GM21619 (cell line): ENCODE data around the gene NRXN3.
"Not testable (repeated sequence)": the region's sequence is repeated elsewhere in the genome, so short reads cannot be mapped to it uniquely, and the experiment has no call there.

Source experiments
- ATAC-seq: cut with Tn5 transposase; IDR thresholded peaks from one replicate; pipeline ENCODE4 v1.9.1; 2021; ENCODE audit not compliant: unreplicated experiment

The NRXN3 gene

DNA sequence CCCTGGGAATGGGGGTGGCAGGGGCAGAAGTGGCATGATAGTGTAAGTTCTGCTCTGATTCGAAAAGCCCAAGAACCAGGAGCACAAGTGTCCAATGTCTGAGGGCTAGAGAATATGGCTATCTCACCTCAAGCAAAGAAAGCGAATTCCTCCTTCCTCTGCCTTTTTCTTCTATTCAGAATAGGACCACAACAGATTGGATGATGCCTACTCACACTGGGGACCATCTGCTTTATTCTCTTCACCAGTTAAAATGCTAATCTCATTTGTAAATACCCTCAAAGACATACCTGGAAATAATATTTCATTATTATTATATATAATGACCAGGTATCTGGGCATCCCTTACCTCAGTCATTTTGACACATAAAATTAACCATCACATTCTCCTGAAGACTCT lies 808.7 kb downstream of the NRXN3 start:
- ATAC-seq: no peak

DNA sequence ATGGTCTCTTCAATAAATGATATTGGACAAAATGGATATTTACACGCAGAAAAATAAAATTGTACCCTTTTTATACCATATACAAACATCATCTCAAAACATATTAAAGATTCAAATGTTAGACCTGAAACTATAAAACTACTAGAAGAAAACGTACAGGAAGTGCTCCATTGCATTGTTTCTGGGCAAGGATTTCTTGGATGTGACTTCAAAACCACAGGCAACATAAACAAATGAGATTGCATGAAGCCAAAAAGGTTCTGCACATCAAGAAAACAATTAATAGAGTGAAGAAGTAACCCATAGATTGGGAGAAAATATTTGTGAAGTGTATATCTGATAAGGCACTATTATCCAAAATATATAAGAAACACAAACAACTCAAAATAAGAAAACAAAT lies 812.4 kb downstream of the NRXN3 start:
- no peak for ATAC-seq

DNA sequence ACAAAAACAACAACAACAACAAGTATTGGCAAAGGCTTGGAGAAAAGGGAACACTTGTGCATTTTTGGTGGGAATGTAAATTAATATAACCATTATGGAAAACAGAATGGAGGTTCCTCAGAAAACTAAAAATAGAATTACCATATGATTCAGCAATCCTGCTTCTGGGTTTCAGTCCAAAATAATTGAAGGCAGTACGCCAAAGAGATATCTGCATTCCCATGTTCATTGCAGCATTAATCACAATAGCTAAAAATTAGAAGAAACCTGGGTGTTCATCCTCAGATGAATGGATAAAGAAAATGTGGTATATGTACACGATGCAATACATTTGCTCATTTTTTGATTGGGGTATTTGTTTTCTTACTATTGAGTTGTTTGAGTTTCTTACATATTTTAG lies 813.0 kb downstream of the NRXN3 start:
- ATAC-seq: no peak

DNA sequence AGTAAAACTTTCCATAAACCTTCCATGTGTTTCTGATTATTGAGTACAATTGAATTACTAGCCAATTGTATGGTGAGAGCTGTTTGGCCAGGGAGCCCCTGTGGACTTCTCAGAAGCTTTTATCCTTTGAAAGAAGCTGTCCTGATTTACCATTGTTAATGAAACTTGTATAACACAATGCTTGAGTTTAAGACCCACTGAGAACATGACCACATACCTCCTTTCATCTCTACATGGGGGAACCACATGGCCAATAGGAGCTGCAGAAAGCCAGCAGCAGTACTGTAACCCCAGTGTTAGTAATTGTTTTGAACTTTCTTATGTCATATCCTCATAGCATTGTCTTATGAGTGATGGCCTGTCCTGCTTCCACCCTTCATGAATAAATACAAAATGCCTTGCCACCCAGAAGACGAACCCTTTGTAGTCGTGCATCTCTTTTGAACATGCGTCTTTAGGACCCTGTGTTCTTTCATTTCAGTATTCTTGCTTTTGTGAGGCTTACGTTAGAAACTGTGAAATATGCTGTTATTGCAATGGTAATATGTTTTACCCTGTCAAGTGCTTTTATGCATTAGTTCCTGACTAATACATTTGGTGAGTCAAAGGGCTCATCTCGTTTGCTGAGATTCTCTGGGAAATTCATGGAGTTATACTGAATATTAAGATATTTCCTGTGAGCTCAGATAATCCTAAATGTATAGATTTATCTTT lies 815.7 kb downstream of the NRXN3 start:
- ATAC-seq: no peak

DNA sequence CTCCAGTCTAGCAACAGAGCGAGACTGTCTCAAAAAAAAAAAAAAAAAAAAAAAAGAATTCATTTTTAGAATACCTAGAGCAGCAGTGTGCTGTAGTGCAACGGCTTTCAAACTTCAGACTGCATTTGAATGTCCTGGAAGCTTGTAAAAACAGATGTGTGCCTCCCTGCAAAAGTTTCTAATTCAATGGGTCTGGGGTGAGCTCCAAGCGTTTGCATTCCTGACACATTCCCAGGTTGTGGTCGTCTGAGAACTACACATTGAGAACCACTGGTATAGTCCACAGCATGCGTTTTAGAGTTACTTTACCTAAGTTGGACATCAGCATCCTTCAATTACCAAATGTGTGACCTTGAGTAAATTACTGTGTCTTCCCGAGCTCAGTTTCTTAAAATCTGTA lies 816.8 kb downstream of the NRXN3 start:
- ATAC-seq: no peak

DNA sequence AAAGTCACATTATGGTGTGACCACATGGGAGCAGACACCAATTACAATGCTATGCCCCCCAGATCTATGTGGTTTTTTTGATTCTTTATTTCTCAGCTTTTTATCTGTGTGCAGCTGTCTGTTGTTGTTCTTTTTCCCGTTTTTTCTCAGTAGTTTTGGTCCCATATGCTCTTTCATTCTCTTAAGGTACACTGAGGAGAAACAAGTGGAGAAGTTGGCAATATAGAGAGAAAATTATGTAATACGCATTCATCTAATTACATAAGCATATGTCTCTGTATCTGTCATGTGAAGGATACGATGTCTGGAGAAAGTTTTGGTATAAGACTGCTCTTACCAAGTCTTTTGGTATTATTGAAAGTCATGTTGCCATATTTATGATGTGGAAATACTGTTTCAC lies 819.0 kb downstream of the NRXN3 start:
- no peak for ATAC-seq

DNA sequence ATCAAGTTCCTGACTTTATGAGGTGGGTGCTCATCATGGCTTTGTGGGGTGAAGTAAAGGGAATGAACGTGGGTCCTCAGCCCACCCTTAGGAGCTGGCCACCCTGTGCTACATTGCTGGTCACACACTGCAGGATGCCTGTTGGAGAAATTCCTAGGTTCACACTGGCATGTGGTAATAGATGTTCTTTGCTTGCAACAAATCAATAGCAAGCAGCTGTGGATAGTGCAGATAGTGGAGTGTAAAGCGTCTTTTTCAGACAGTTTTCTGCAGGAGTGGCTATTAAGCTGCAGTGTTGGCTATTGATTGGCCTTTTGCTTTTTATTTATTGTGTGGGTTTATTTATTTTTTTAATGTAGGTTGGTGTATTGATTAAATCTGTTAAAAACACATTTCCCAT lies 822.7 kb downstream of the NRXN3 start:
- ATAC-seq: no peak

DNA sequence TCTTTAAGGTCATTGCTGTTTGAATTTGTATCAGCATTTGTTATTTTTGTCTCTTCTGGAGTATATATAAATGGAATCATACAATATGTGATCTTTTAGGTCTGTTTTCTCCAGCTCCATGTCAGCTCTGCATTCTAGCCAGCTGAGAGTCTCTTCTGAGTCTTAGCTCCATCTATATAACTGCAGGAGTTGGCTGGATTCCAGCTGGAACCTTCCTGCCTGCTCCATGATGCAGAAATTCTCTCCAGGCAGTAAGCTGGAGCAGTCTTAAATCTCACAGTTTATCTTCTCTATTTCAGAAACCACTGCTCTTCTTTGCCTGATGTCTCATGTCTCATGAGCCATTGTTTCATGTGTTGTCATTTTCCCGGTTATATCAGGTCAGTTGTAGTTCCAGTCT lies 827.6 kb downstream of the NRXN3 start:
- ATAC-seq: no peak

DNA sequence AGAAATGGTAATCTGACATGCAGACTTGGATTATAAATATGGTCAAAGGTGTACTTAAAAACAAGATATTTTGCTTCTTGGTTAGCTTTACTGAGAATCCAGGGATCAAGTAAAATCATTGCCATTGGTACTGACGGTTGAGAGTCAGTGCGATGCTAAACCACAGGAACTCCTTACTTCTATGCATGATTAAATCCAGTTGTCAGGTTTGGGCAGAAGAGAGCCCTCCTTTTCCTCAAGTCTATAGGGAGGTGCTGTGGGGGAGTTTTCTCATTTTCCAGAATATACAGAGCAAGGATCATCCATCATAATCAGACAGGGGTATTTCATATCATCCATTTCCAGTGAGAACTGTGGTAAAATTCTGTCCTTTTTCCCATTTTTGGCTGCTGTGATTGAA lies 839.1 kb downstream of the NRXN3 start:
- ATAC-seq: no peak

DNA sequence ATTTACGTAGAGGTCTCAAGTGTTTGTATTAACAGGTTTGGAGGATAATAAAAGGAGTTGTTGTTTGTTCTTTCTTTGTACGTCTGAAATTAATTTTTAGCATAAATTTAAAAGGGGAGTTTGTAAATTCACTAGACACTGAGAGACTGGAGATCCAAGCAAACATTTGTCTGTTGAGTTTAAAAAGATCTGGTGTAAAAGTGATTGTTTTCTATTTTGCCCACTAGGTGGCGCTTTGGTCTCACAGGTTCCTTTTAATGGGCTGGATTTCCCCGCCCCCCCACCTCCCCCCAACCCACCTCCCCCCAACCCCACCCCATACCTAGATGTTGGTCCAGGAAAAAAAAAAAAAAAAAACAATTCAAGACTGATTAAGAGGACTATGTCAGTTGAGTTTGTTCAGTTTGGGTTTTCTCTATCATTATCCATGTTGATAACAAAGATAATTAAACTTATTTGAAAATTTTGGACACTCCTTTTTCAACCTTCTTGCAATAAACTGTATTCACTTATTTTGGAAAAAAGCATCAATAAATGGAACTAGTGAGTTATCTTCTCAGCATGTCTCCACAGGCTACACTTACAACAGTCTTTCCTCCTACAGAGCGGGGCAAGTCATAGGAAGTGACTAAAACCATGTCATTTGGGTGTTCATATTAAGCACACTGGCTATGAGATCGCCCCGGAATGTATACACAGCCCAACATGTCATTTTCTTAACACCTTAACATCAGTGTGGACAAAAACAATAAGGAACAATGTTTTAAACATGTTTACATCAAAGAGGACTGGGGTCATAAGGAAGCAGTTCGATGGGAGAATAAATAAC lies 841.1 kb downstream of the NRXN3 start:
- no peak for ATAC-seq

DNA sequence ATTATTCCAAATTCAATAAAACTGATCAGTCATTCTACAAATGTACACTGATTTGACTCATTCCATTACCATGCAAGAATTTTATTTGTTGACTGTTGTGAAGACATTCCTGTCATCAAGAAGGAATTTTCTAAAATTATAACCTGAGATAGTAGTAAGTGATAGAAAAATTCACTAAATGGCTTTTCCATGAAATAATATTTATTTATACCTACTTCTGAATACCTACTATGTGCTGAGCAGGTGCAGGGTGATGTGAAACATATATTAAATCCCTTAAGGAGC lies 841.7 kb downstream of the NRXN3 start:
- ATAC-seq: no peak

DNA sequence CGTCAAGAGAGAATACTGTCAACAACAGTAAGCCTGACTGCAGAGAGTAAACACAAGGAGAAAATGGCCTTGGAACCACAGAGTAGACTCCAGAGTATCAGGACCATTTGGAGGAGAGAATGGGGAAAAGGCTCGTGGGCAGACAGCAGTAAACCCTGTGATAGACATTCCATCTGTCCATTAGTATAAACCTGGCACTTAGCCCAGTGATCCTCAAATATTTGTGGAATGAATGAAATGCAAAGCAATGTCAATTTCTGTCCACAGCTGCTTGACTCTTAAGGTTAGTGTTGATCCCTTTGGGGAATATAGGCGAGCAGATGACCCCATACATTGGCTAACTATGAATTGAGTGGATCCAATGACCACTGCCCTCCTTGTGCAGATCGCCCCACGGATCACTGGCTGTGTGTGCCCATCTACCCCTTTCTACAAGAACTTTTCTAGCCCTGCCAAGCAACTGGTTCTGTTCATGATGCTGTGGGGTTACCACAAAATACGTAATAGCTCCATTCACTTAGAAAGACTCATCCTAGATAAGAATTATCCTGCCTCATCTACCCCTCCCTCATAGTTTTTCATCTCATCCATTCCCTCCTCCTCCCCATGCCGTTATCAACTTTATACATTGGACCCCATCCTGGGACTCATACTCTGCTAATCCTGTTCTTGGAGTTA lies 846.8 kb downstream of the NRXN3 start:
- ATAC-seq: no peak

DNA sequence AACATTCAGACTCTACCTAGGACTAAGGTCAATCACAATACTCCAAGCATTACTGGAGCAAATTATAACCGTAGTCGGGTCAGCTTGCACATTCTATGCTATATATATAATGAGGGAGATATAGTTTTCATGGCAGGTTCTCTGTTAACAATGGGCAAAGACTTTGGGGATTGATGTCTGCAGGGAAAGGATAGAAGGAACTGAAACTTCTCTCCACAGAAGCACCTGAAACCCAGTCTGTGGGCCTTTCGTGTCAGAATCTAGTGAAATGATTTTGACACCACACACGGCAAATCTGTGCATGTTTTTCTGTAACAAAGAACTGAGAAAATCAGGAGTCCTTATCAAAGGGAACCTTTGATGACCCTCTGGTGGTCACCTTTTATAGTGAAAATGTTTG lies 847.4 kb downstream of the NRXN3 start:
- no peak for ATAC-seq

DNA sequence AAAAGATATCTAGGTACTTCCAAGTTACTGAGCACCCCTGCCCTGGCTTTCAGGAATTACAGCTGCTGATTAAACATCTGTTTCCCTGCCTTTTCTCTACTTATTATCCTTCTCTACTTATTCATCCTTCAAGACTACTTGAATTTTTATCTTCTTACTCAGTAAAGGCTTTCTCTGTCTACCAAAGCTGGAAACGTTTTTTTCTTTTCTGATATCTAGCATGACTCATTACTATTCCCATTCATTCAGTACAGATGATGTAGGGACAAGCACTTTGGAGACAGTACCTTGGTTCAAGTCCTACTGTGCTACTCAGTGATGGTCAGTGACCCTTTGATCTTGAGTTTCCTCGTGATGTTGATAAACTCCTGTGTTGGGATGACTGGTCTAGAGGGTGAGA lies 848.7 kb downstream of the NRXN3 start:
- no peak for ATAC-seq

DNA sequence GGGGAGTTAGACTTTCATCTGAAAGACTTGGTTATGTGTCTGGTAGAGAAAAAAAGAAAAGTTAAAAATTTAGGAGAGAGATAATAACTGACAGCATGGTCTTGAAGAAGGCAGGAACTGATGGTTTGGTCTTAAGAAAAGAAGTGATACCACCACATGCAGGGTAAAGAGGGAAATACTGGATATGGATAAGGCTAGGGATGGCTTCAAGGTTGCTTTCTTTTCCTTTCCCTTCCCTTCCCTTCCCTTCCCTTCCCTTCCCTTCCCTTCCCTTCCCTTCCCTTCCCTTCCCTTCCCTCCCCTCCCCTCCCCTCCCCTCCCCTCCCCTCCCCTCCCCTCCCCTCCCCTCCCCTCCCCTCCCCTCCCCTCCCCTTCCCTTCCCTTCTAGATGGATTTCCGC lies 849.7 kb downstream of the NRXN3 start:
- ATAC-seq: not testable (repeated sequence)

DNA sequence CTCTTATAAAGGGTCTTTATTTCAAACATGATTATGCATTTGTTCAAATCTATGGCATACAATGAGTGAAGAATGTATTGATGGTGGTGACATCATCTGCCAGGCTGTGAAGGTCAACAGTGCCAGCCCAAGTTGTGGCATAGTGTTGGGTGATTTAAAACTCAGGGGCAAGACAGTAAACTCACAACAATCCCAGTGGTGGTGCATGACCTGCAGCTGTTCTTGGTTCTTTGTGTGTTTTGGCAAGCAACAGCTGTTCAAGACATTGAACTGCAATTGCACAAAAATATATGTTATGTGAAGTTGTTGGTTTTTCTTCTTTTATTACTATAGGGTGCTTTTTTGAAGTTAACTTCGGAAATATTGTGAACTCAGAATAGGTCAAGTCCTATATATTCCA lies 851.6 kb downstream of the NRXN3 start:
- ATAC-seq: no peak

DNA sequence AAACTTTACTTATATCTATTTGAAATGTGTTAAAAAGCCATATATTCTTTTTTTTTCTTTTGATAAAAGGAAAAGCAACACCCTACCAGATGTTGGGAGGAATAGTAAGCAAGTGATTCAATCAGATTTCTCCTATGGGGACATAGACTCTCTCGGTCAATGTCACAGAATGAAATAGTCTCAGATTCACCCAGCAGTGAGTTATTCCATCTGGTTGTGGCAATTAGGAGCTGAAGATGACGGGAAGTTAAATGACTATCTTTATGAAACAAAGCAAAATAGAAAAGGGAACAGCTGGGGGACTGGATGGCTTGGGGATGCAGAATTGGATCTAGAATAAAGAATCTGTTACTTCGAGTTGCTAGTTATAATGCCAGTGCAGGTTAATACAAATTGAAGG lies 857.0 kb downstream of the NRXN3 start:
- no peak for ATAC-seq

DNA sequence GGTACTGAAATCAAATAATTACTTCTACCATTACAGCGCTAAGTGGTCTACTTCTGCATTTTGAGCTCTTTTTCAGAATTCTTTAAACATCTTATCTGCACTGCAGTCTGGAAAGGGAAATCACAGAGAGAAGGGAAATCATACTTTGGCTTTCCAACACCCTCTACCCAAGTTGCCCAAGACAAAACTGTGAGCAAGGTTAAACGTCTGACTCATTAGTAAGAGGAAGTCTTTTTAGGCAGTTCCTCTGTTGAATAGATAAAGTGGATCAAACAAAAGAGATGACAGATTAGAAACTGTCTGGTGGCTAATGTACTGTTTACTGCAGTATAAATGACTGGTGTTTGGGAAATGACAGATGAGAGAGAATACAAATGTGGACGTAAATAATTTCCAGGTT lies 858.1 kb downstream of the NRXN3 start:
- ATAC-seq: no peak

DNA sequence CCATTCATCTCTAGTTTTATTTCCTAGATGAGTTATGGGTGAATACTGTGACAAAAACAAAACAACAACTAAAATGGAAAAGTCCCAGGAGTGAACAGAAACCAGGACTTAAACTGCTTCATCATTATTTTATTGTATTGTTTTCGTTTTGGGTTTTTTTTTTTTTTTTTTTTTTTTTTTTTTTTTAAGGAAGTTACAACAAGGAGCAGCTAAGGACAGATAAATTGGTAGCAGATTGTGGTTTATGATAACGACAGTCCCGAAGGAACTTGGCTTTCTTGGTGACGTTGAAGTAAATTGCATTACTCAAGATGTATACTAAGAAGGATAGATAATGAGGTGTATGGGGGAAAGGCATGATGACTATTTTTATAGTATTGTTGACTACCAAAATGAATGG lies 866.3 kb downstream of the NRXN3 start:
- no peak for ATAC-seq

DNA sequence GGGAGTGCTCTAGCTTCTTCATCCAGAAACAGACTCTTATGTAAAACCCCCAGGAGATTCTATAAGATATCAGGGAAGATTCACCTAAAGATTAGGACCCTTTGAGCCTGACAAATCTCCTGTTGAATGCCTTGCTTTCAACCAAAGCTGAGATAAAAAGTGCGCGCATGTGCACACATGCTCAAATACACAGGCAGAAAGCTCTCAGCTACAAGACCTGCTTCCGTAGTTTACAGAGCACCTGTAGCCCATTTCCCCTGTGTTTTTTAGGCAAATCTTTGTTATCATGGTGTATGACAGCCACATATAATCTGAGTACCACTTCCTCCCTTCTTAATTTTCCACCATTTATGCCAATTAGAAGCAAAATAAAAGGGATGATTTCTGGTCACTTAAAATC lies 866.9 kb downstream of the NRXN3 start:
- no peak for ATAC-seq

DNA sequence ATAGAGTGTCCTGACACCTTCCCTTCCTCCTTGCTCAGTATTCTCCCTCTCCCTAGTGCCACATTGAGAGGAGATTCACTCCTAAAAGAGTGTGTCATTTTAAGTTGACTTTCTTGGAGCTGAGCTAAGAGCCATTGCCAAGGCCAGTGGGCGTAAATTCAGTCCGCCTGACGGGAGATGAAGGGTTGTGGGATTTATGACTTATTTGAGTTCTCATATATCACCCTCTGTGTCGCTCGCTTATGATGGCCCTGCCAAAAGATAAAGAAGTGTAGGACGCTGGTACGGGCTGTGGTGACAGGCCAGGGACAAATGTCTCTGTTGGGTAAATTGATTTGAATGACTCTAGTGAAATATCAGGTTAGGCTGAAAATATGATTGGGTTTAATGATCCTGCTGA lies 867.4 kb downstream of the NRXN3 start:
- no peak for ATAC-seq

DNA sequence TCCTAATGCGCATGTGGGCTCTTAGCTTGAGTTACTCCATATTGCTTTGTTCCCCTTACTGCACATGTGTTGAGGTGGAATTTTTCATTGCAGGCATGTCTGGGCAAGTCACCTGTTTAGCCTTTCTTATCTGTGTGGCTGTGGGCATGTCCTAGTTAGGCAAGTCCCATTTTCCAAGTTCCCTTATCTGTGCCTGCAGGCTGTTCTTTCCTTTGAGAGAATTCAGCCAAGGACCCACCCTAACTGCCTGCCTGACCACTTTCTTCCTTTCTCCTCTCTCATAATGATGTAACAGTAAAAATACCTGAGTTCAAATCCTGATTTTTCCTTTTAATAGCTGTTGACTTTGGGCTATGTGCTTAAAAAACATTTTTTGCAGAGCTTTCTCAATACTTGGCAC lies 870.6 kb downstream of the NRXN3 start:
- no peak for ATAC-seq
